PC-9 (cell line): ENCODE results near the gene TPM2. TPM values are rescaled to one million over a fixed set of nuclear protein-coding genes. Genes with fewer than 3 reads are reported as not detected.

Experiments used
- BruUV-seq: library from RNA; stranded (reverse); fragments of 400-500 nt; replicated peaks from 2 replicates; lab custom pipeline; 2021; lab: Mats Ljungman, UMichigan
- CTCF ChIA-PET: fragments of 300-600 bp; sonication (Branson Sonifier 250); formaldehyde crosslinking; loops from one replicate; lab custom pipeline; 2022; ENCODE audit warnings: antibody characterized with exemption; lab: Charles Lee
- POLR2A ChIA-PET: fragments of 300-600 bp; sonication (Branson Sonifier 250); formaldehyde crosslinking; loops from one replicate; lab custom pipeline; 2022; ENCODE audit warnings: antibody characterized with exemption; ENCODE audit not compliant: unreplicated experiment; lab: Charles Lee
- DNase-seq, 2 experiments: peaks; one replicate each; pipeline versions ENCODE4 v3.0.0 to v3.0.0-alpha.2; 2015 to 2022; ENCODE audit warnings: mixed read lengths in 1 of 2
- H2AFZ ChIP-seq: fragments of 200-600 bp; sonication (generic); 2 replicates; pipeline ENCODE4 v1.8.1; 2017; ENCODE audit warnings: antibody characterized with exemption
- H3F3A ChIP-seq: fragments of 200-600 bp; sonication (generic); 2 replicates; pipeline ENCODE4 v1.8.1; 2017; ENCODE audit warnings: antibody characterized with exemption, mild to moderate bottlenecking, low read depth; ENCODE audit not compliant: insufficient read depth
- H3K27ac ChIP-seq: fragments of 200-600 bp; sonication (generic); 2 replicates; pipeline ENCODE4 v1.6.1; 2016; ENCODE audit warnings: mixed run types
- H3K27me3 ChIP-seq: fragments of 200-600 bp; sonication (generic); 2 replicates; pipeline ENCODE4 v1.6.1; 2016; ENCODE audit warnings: low read depth, mixed run types; ENCODE audit not compliant: insufficient read depth
- H3K36me3 ChIP-seq: fragments of 200-600 bp; sonication (generic); 2 replicates; pipeline ENCODE4 v1.6.1; 2016; ENCODE audit warnings: low read depth, mixed run types
- H3K4me1 ChIP-seq: fragments of 200-600 bp; sonication (generic); replicated peaks from 2 replicates; pipeline ENCODE4 v1.6.1; 2016; ENCODE audit warnings: mixed run types; ENCODE audit not compliant: insufficient read depth
- H3K4me2 ChIP-seq: fragments of 200-600 bp; sonication (generic); 2 replicates; pipeline ENCODE4 v1.6.1; 2017; ENCODE audit warnings: mixed run types
- H3K4me3 ChIP-seq: fragments of 200-600 bp; sonication (generic); 2 replicates; pipeline ENCODE4 v1.6.1; 2016; ENCODE audit warnings: mixed run types
- H3K79me2 ChIP-seq: fragments of 200-600 bp; sonication (generic); 2 replicates; pipeline ENCODE4 v1.6.1; 2017; ENCODE audit warnings: low read depth, mixed run types
- H3K9me2 ChIP-seq: fragments of 200-600 bp; sonication (generic); 2 replicates; pipeline ENCODE4 v1.8.1; 2017; ENCODE audit warnings: mild to moderate bottlenecking; ENCODE audit not compliant: insufficient read depth
- H3K9me3 ChIP-seq: fragments of 200-600 bp; sonication (generic); 2 replicates; pipeline ENCODE4 v1.8.1; 2016; ENCODE audit warnings: low read depth; ENCODE audit not compliant: insufficient read depth
- H4K20me1 ChIP-seq: fragments of 200-600 bp; sonication (generic); 2 replicates; pipeline ENCODE4 v1.8.1; 2017; ENCODE audit not compliant: insufficient read depth
- CTCF ChIP-seq: fragments of 200-600 bp; sonication (generic); conservative IDR thresholded peaks from 2 replicates; pipeline ENCODE4 v1.6.1; 2017; ENCODE audit warnings: mixed run types, antibody characterized with exemption, mild to moderate bottlenecking, moderate library complexity
- EZH2 ChIP-seq: fragments of 200-600 bp; sonication (generic); IDR thresholded peaks from 2 replicates; pipeline ENCODE4 v1.8.0; 2017; ENCODE audit warnings: antibody characterized with exemption, low read depth
- intact Hi-C: fragments of 100-400 bp; cut with micrococcal nuclease; formaldehyde crosslinking; loops from one replicate; pipeline ENCODE4 v1.10.0; 2022; ENCODE audit not compliant: unreplicated experiment
- total RNA-seq: library from RNA; stranded (reverse); gene quantifications from 2 replicates; pipeline ENCODE4 v1.2.3, GENCODE V29; 2021

The TPM2 gene
- total RNA-seq, 1 experiment from 2014 or later, result 30.5 TPM

GRCh38 chr9:35731415-35732184, 41.9 kb upstream of the TPM2 start:
- peaks cover 6% of the 10 kb centered on the region; the same call in 1 of the 2 replicates for H4K20me1 ChIP-seq
- H3F3A ChIP-seq, result peaks cover 29% of the 10 kb centered on the region
- no peak for TF ChIP-seq CTCF
- TF ChIP-seq EZH2, result no peak
- peak overlapping the region; percentile 86 for H3K4me3 ChIP-seq
- peak overlapping the region; percentile 87 for H2AFZ ChIP-seq
- H3K79me2 ChIP-seq, result peaks cover 63% of the 10 kb centered on the region
- ChIA-PET CTCF (interaction anchor here (0.9 to 1.6 kb wide), 4 partner anchors 16 to 68 kb away, joined by 3 to 4 read pairs (median 3); no protein-coding TSS in a partner anchor), POLR2A (interaction anchor here (0.6 to 2.4 kb wide), 4 partner anchors 18 to 935 kb away, joined by 4 to 28 read pairs (median 6); partner anchors contain the start of genes CCDC107 and RMRP)
- peaks cover 48% of the 10 kb centered on the region for H3K4me1 ChIP-seq
- H3K27ac ChIP-seq, result peak overlapping the region; percentile 79
- H3K9me2 ChIP-seq, result no peaks in the 10 kb centered on the region
- no peak for DNase-seq
- no peaks in the 10 kb centered on the region for H3K9me3 ChIP-seq
- H3K4me2 ChIP-seq, result peak overlapping the region; percentile 89
- H3K27me3 ChIP-seq, result no peaks in the 10 kb centered on the region
- intact Hi-C loops, result loop anchor here (1.0 to 10.0 kb wide), 5 partner anchors 17 to 247 kb away; partner anchors contain the start of genes CCDC107, GBA2, RGP1 and RMRP
- H3K36me3 ChIP-seq, result 0 out of 2 replicates have a peak, but pooled peaks cover 12% of the 10 kb centered on the region
- BruUV-seq, result no TSS peak

GRCh38 chr9:35730486-35730854, 40.7 kb upstream of the TPM2 start:
- Histone ChIP-seq H3K4me3 (peak overlapping the region; percentile 86; the same call in 1 of the 2 replicates), H3K27ac (peak overlapping the region; percentile 79; the same call in 1 of the 2 replicates), H3F3A (peaks cover 28% of the 10 kb centered on the region), H2AFZ (no peak overlapping the region), H3K4me2 (peak overlapping the region; percentile 89), H3K9me3 (no peaks in the 10 kb centered on the region), H4K20me1 (peaks cover 6% of the 10 kb centered on the region; the same call in 1 of the 2 replicates), H3K27me3 (no peaks in the 10 kb centered on the region), H3K79me2 (peaks cover 63% of the 10 kb centered on the region), H3K9me2 (no peaks in the 10 kb centered on the region), H3K36me3 (0 out of 2 replicates have a peak, but pooled peaks cover 7% of the 10 kb centered on the region), H3K4me1 (peaks cover 48% of the 10 kb centered on the region)
- CTCF ChIA-PET, result interaction anchor here (0.8 to 1.3 kb wide), 2 partner anchors 34 to 69 kb away, joined by 3 to 4 read pairs; no protein-coding TSS in a partner anchor
- no TSS peak for BruUV-seq
- POLR2A ChIA-PET, result interaction anchor here (0.5 kb wide), 1 partner anchor 66 kb away, joined by 3 read pairs; the partner anchor contains the start of gene ARHGEF39
- TF ChIP-seq CTCF (no peak), EZH2 (no peak)
- DNase-seq, result no peak
- intact Hi-C loops, result loop anchor here (5.0 to 10.0 kb wide), 2 partner anchors 128 to 246 kb away; no protein-coding TSS in a partner anchor
